Endothelial cell of umbilical vein (primary cell): ENCODE measurements around the gene HRK. TPM values are rescaled to one million over a fixed set of nuclear protein-coding genes. Genes with fewer than 3 reads are reported as not detected.

Experiments used
- BruUV-seq: library from RNA; stranded (reverse); fragments of 400-500 nt; replicated peaks from 2 replicates; lab custom pipeline; 2021; lab: Mats Ljungman, UMichigan
- CTCF ChIA-PET: fragments of 300-600, 350-600 bp; sonication (Branson Sonifier 250); formaldehyde crosslinking; loops from one replicate; lab custom pipeline; 2021; ENCODE audit warnings: antibody characterized with exemption, inconsistent platforms; lab: Charles Lee
- POLR2A ChIA-PET: fragments of 300-600, 350-600 bp; sonication (Branson Sonifier 250); formaldehyde crosslinking; loops from one replicate; lab custom pipeline; 2021; ENCODE audit warnings: antibody characterized with exemption, inconsistent platforms; lab: Charles Lee
- DNase-seq: peaks from one replicate; pipeline ENCODE4 v3.0.0-alpha.2; 2011; ENCODE audit warnings: low read depth, low spot score
- FAIRE-seq: peaks from 2 replicates; lab custom pipeline; 2011; peaks lifted over from hg19 to GRCh38; lab: Jason Lieb, UNC
- H2AFZ ChIP-seq: 2 replicates; pipeline ENCODE4 v1.6.0; 2012; ENCODE audit warnings: low read depth, low read length, control low read depth, inconsistent platforms
- H3K27ac ChIP-seq: 2 replicates; pipeline ENCODE4 v1.5.1; 2011; ENCODE audit warnings: low read depth, mild to moderate bottlenecking, control low read depth, low read length, moderate library complexity; ENCODE audit not compliant: insufficient read depth
- H3K27me3 ChIP-seq, 2 experiments: 2 replicates each; pipeline versions ENCODE4 v1.6.0 to v1.6.1; 2011; ENCODE audit warnings: low read length in 2 of 2, mixed read lengths in 1 of 2; ENCODE audit not compliant: control insufficient read depth in 2 of 2, insufficient read depth in 2 of 2
- H3K36me3 ChIP-seq, 2 experiments: 2 replicates in 1 of 2; 3 replicates in 1 of 2; pipeline ENCODE4 v1.5.1; 2011; ENCODE audit warnings: low read length in 2 of 2, mild to moderate bottlenecking in 1 of 2, moderate library complexity in 1 of 2; ENCODE audit not compliant: control insufficient read depth in 2 of 2, insufficient read depth in 2 of 2; ENCODE audit errors: extremely low read depth in 1 of 2
- H3K4me1 ChIP-seq: 3 replicates; pipeline ENCODE4 v1.5.1; 2011; ENCODE audit warnings: mild to moderate bottlenecking, low read length; ENCODE audit not compliant: control insufficient read depth, insufficient read depth; ENCODE audit errors: extremely low read depth
- H3K4me2 ChIP-seq: 2 replicates; pipeline ENCODE4 v1.6.1; 2011; ENCODE audit warnings: low read length, control low read depth, mixed read lengths; ENCODE audit not compliant: insufficient read depth
- H3K4me3 ChIP-seq, 3 experiments: fragments of 200-600 bp in 1 of 3; sonication (generic), shearing (Covaris generic) in 1 of 3; replicated peaks in 1 of 3; 2 replicates each; pipeline ENCODE4 v1.5.1; 2011 to 2016; ENCODE audit warnings: control low read depth in 3 of 3, low read length in 3 of 3, mild to moderate bottlenecking in 2 of 3, inconsistent platforms in 1 of 3, low read depth in 1 of 3, moderate library complexity in 1 of 3; ENCODE audit not compliant: insufficient read depth in 1 of 3
- H3K79me2 ChIP-seq: 2 replicates; pipeline ENCODE4 v1.6.0; 2012; ENCODE audit warnings: low read length, inconsistent platforms; ENCODE audit not compliant: control insufficient read depth, insufficient read depth
- H3K9ac ChIP-seq: replicated peaks from 2 replicates; pipeline ENCODE3; 2011; ENCODE audit warnings: low read length, control low read depth; ENCODE audit not compliant: insufficient read depth; ENCODE audit errors: extremely low read depth
- H3K9me1 ChIP-seq: replicated peaks from 3 replicates; pipeline ENCODE4 v1.6.0; 2011; ENCODE audit warnings: mild to moderate bottlenecking, low read length; ENCODE audit not compliant: control insufficient read depth, insufficient read depth; ENCODE audit errors: extremely low read depth
- H3K9me3 ChIP-seq: replicated peaks from 2 replicates; pipeline ENCODE4 v1.5.1; 2012; ENCODE audit warnings: low read length, inconsistent platforms; ENCODE audit not compliant: control insufficient read depth, insufficient read depth
- H4K20me1 ChIP-seq: replicated peaks from 2 replicates; pipeline ENCODE3; 2011; ENCODE audit warnings: mild to moderate bottlenecking, low read length; ENCODE audit not compliant: control insufficient read depth, insufficient read depth; ENCODE audit errors: extremely low read depth
- EZH2 ChIP-seq: IDR thresholded peaks from 2 replicates; pipeline ENCODE4 v1.6.1; 2012; ENCODE audit warnings: borderline replicate concordance, low read depth, mild to moderate bottlenecking, moderate library complexity, low read length, inconsistent platforms; ENCODE audit not compliant: severe bottlenecking
- FOS ChIP-seq: IDR thresholded peaks from 2 replicates; pipeline ENCODE4 v1.6.1; 2011; ENCODE audit warnings: mild to moderate bottlenecking, low read length, moderate library complexity, borderline replicate concordance; ENCODE audit not compliant: insufficient read depth
- GATA2 ChIP-seq: IDR thresholded peaks from 2 replicates; pipeline ENCODE4 v1.7.0; 2011; ENCODE audit warnings: low read depth, mild to moderate bottlenecking, moderate library complexity, mixed read lengths, low read length; ENCODE audit not compliant: insufficient read length, insufficient read depth
- JUN ChIP-seq: IDR thresholded peaks from 2 replicates; pipeline ENCODE4 v1.6.1; 2011; ENCODE audit warnings: borderline replicate concordance, low read depth; ENCODE audit not compliant: insufficient read length, insufficient read depth
- MYC ChIP-seq: IDR thresholded peaks from one replicate; pipeline ENCODE4 v1.6.1; 2011; ENCODE audit warnings: mild to moderate bottlenecking, low read depth, low read length
- POLR2A ChIP-seq: IDR thresholded peaks from 2 replicates; pipeline ENCODE4 v1.6.1; 2012; ENCODE audit warnings: low read depth, mild to moderate bottlenecking, control low read depth, low read length
- POLR2AphosphoS5 ChIP-seq: IDR thresholded peaks from 2 replicates; pipeline ENCODE4 v1.6.1; 2012; ENCODE audit warnings: low read depth, mild to moderate bottlenecking, control low read depth, low read length, moderate library complexity; ENCODE audit not compliant: insufficient read depth
- dilution Hi-C: fragments of 300-500 bp; cut with MboI; formaldehyde crosslinking; loops from one replicate; pipeline ENCODE4 v1.15.0; 2019; ENCODE audit warnings: low sequenced_read_pairs; ENCODE audit not compliant: extremely low pct_ligation_motif_present
- intact Hi-C: fragments of 100-400 bp; cut with micrococcal nuclease; formaldehyde crosslinking; loops from one replicate; pipeline ENCODE4 v1.10.0; 2022
- polyA plus RNA-seq, 4 experiments: library from polyadenylated mRNA; depleted of rRNA in 3 of 4; stranded (reverse) in 3 of 4; unstranded in 1 of 4; fragments of >200 nt; gene quantifications; 2 replicates each; pipeline versions ENCODE4 v1.2.1 to v1.2.3, GENCODE V29; 2011 to 2012; ENCODE audit warnings: missing spikeins in 1 of 4
- total RNA-seq: library from RNA; stranded (reverse); gene quantifications from 2 replicates; pipeline ENCODE4 v1.2.3, GENCODE V29; 2021
- TF ChIP-seq, protein P1 (sequence below): IDR thresholded peaks from 2 replicates; pipeline ENCODE4 v1.6.1; 2011; ENCODE audit not compliant: insufficient read depth, insufficient read length
- TF ChIP-seq, protein P2 (sequence below), 2 donors: IDR thresholded peaks; 1 replicate in 1 of 2; 2 replicates in 1 of 2; pipeline ENCODE4 v1.5.1; 2011; ENCODE audit warnings: low read length in 2 of 2, mild to moderate bottlenecking in 2 of 2, moderate library complexity in 2 of 2, control low read depth in 1 of 2, inconsistent platforms in 1 of 2, low read depth in 1 of 2; ENCODE audit not compliant: insufficient read depth in 1 of 2; ENCODE audit errors: extremely low read depth in 1 of 2

HRK gene
- total and polyA plus RNA-seq, 2 donors (not counting 3 experiments of a cell fraction or from before 2014, with no cell fraction given) = not detected

DNA sequence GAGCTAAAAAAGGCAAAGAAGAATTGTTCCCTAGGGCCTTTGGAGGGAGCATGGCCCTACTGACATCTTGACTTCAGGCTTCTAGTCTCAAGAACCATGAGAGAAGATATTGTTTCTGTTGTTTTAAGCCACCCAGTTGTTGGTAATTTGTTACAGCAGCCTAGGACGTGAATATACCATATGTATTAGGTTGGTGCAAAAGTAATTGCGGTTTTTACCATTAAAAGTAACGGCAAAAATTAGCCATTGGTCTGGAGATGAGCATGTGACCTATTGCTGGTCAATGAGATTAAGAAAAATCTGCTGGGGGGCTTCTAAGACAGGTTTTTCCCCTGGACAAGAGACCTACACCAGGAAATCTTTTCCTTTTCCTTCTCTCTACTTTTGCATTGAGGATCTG is 9.8 kb upstream of the HRK start:
- POLR2A ChIA-PET = no interaction called here
- Histone ChIP-seq H3K4me3 (no peak overlapping the region), H4K20me1 (no peaks in the 10 kb centered on the region), H3K9ac (no peak overlapping the region), H3K9me3 (no peaks in the 10 kb centered on the region), H3K36me3 (no peaks in the 10 kb centered on the region), H3K79me2 (no peaks in the 10 kb centered on the region), H2AFZ (no peak overlapping the region), H3K9me1 (no peaks in the 10 kb centered on the region), H3K27me3 (peaks cover 0 to 2% of the 10 kb centered on the region in 2 experiments), H3K27ac (no peak overlapping the region), H3K4me2 (no peak overlapping the region), H3K4me1 (no peaks in the 10 kb centered on the region)
- CTCF ChIA-PET = no interaction called here
- no peak for FAIRE-seq
- BruUV-seq = no TSS peak
- no peak for TF ChIP-seq GATA2
- no peak for TF ChIP-seq MYC
- TF ChIP-seq FOS = no peak
- no peak for TF ChIP-seq EZH2
- no peak for TF ChIP-seq POLR2AphosphoS5
- TF ChIP-seq, protein P1, sequence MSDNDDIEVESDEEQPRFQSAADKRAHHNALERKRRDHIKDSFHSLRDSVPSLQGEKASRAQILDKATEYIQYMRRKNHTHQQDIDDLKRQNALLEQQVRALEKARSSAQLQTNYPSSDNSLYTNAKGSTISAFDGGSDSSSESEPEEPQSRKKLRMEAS = no peak
- TF ChIP-seq JUN = no peak
- TF ChIP-seq, protein P2, sequence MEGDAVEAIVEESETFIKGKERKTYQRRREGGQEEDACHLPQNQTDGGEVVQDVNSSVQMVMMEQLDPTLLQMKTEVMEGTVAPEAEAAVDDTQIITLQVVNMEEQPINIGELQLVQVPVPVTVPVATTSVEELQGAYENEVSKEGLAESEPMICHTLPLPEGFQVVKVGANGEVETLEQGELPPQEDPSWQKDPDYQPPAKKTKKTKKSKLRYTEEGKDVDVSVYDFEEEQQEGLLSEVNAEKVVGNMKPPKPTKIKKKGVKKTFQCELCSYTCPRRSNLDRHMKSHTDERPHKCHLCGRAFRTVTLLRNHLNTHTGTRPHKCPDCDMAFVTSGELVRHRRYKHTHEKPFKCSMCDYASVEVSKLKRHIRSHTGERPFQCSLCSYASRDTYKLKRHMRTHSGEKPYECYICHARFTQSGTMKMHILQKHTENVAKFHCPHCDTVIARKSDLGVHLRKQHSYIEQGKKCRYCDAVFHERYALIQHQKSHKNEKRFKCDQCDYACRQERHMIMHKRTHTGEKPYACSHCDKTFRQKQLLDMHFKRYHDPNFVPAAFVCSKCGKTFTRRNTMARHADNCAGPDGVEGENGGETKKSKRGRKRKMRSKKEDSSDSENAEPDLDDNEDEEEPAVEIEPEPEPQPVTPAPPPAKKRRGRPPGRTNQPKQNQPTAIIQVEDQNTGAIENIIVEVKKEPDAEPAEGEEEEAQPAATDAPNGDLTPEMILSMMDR (IDR thresholded peaks at IDR 0.05; ENCODE audit: extremely low read depth in 1 of 2, insufficient read depth in 1 of 2, low read depth in 1 of 2, low read length in 2 of 2) = no peak
- no peak for TF ChIP-seq POLR2A
- DNase-seq = no peak
- dilution Hi-C loops (no loop called here), intact Hi-C loops (no loop called here)
